ENCODE measurements around the gene TSTD2.

TSTD2 gene

DNA sequence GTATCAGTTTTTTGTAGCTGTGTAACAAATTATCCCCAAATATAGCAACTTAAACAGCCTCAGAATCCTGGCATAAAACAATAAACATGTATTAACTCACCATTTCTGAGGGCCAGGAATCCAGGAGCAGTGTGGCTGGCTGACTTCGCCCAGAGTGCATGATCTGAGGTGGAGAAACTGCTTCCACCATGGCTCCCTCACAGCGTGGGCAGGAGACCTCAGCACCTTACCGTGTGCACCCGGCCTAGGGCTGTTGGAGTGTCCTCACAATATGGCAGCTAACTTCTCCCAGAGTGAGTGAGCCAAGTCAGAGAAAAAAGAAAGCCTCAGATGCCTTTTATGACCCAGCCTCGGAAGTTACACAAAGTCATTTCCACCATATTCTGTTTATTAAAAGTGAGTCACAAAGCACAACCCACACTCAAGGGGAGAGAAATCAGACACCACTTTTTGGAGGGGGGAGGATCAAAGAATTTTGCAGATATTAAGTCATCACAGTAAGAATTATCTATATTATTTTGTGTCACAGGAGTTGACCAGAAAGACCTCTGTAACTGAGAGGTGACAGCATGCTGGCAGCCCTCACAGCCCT lies 59.6 kb downstream of the TSTD2 start:
- Histone ChIP-seq H3K36me3 (ENCODE audit: control insufficient read depth, insufficient read depth, low read length) (no peaks in the 10 kb centered on the region), H3K4me2 (ENCODE audit: low read length) (no peak overlapping the region), H3K9me3 (ENCODE audit: control insufficient read depth, low read length) (no peaks in the 10 kb centered on the region), H3K9ac (no peak overlapping the region), H3K4me3 (ENCODE audit: low read depth, low read length) (no peak overlapping the region), H3K4me1 (peaks cover 12% of the 10 kb centered on the region), H3K27ac (no peak overlapping the region), H3K79me2 (no peaks in the 10 kb centered on the region), H3K27me3 (ENCODE audit: control insufficient read depth, insufficient read depth, low read length) (no peaks in the 10 kb centered on the region), H2AFZ (no peak overlapping the region)
- TF ChIP-seq, protein P1, sequence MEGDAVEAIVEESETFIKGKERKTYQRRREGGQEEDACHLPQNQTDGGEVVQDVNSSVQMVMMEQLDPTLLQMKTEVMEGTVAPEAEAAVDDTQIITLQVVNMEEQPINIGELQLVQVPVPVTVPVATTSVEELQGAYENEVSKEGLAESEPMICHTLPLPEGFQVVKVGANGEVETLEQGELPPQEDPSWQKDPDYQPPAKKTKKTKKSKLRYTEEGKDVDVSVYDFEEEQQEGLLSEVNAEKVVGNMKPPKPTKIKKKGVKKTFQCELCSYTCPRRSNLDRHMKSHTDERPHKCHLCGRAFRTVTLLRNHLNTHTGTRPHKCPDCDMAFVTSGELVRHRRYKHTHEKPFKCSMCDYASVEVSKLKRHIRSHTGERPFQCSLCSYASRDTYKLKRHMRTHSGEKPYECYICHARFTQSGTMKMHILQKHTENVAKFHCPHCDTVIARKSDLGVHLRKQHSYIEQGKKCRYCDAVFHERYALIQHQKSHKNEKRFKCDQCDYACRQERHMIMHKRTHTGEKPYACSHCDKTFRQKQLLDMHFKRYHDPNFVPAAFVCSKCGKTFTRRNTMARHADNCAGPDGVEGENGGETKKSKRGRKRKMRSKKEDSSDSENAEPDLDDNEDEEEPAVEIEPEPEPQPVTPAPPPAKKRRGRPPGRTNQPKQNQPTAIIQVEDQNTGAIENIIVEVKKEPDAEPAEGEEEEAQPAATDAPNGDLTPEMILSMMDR (IDR thresholded peaks at IDR 0.05) = no peak

- H3K4me1 ChIP-seq = peaks cover 12% of the 10 kb centered on the region
- no peak overlapping the region for H3K9ac ChIP-seq
- H3K27me3 ChIP-seq (ENCODE audit: control insufficient read depth, insufficient read depth, low read length) = no peaks in the 10 kb centered on the region
- no peak overlapping the region for H2AFZ ChIP-seq
- no peaks in the 10 kb centered on the region for H3K36me3 ChIP-seq (ENCODE audit: control insufficient read depth, insufficient read depth, low read length)
- no peak overlapping the region for H3K4me2 ChIP-seq (ENCODE audit: low read length)
- H3K4me3 ChIP-seq (ENCODE audit: low read depth, low read length) = no peak overlapping the region
- no peaks in the 10 kb centered on the region for H3K79me2 ChIP-seq
- H3K27ac ChIP-seq = no peak overlapping the region
- H3K9me3 ChIP-seq (ENCODE audit: control insufficient read depth, low read length) = no peaks in the 10 kb centered on the region
- TF ChIP-seq, protein P1 (IDR thresholded peaks at IDR 0.05) = no peak
These were observed 60.2 kb downstream of the TSTD2 start for GRCh38 chr9:97572892-97573365.

DNA sequence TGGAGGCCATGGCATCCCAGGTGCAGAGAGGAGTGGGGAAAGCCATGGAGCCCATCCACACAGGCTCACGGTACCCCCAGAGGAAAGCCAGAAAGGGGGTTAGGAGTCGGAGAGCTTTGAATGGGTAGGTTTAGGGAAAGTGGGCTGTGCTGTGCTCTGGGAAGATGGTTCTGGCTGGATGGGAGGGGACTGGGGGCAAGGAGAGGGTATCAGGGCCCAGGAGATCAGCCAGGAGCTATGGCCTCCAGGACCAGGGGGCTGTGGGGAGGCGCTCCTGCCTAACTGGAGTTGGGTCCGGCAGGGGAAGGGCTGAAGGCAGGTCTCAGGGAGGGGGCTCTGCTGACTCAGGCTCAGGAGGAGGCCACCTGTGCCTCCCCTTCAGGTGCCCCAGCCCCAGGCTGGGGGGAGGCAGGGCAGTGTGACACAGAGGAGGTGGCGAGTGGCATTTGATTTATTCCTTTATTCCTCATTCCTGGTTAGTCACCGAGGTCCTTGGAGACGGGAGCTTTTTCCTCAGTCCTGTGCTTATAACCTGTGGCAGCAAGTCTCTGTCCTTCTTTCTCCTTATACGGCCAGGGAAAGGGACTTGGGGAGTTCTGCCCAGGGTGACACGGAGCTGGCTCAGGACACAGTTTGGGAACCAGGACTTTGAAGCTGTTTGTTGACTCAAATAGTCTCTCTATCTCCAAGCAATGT lies 60.8 kb downstream of the TSTD2 start:
- no peaks in the 10 kb centered on the region for H3K9me3 ChIP-seq (ENCODE audit: control insufficient read depth, low read length)
- no peak overlapping the region for H3K9ac ChIP-seq
- H3K4me2 ChIP-seq (ENCODE audit: low read length) = no peak overlapping the region
- no peak overlapping the region for H3K4me3 ChIP-seq (ENCODE audit: low read depth, low read length)
- H3K27ac ChIP-seq = no peak overlapping the region
- peaks cover 12% of the 10 kb centered on the region for H3K4me1 ChIP-seq
- H3K27me3 ChIP-seq (ENCODE audit: control insufficient read depth, insufficient read depth, low read length) = no peaks in the 10 kb centered on the region
- no peaks in the 10 kb centered on the region for H3K79me2 ChIP-seq
- TF ChIP-seq, protein P1 (IDR thresholded peaks at IDR 0.05) = no peak
- H2AFZ ChIP-seq = no peak overlapping the region
- H3K36me3 ChIP-seq (ENCODE audit: control insufficient read depth, insufficient read depth, low read length) = no peaks in the 10 kb centered on the region

DNA sequence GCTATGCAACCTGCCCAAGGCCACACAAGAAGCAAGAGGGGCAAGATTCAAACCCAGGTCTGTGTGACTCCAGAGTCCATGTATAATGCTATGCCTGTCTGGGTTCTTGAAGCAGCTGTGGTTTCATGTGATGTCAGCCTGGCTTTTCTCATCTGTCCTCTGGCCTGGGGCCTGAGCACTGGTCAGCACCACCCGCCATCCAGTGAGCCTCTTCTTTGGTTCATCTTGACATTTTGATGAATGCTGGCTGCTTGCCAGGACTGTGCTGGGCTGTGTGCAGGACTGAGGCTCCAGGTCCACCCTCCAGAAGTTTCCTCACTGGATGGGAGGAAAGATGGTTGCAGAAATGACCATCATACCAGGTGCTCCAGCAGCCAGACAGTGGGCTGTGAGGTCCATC lies 61.5 kb downstream of the TSTD2 start:
- Histone ChIP-seq H3K9ac (no peak overlapping the region), H3K4me1 (peaks cover 12% of the 10 kb centered on the region), H3K36me3 (ENCODE audit: control insufficient read depth, insufficient read depth, low read length) (no peaks in the 10 kb centered on the region), H3K4me2 (ENCODE audit: low read length) (no peak overlapping the region), H3K4me3 (ENCODE audit: low read depth, low read length) (no peak overlapping the region), H3K27me3 (ENCODE audit: control insufficient read depth, insufficient read depth, low read length) (no peaks in the 10 kb centered on the region), H3K9me3 (ENCODE audit: control insufficient read depth, low read length) (no peaks in the 10 kb centered on the region), H2AFZ (no peak overlapping the region), H3K27ac (no peak overlapping the region), H3K79me2 (no peaks in the 10 kb centered on the region)
- TF ChIP-seq, protein P1 (IDR thresholded peaks at IDR 0.05) = no peak

Measured in parathyroid adenoma (tissue), 2 donors.